Brain microvascular endothelial cell (primary cell): Measurements from ENCODE around the gene TNFSF15.

Source experiments
- DNase-seq: peaks from one replicate; pipeline ENCODE4 v3.0.0-alpha.2; 2020
- H3K27ac ChIP-seq: fragments of 250-450 bp; sonication (Bioruptor Pico); 2 replicates; pipeline ENCODE4 v1.5.1; 2020; ENCODE audit warnings: mild to moderate bottlenecking, moderate library complexity
- H3K27me3 ChIP-seq: fragments of 250-450 bp; sonication (Bioruptor Pico); replicated peaks from 2 replicates; pipeline ENCODE4 v1.5.1; 2020; ENCODE audit warnings: mild to moderate bottlenecking
- H3K36me3 ChIP-seq: fragments of 250-450 bp; sonication (Bioruptor Pico); replicated peaks from 2 replicates; pipeline ENCODE4 v1.5.1; 2020; ENCODE audit warnings: mild to moderate bottlenecking
- H3K4me3 ChIP-seq: 2 replicates; pipeline ENCODE4 v1.5.1; 2011; ENCODE audit warnings: low read depth, mild to moderate bottlenecking, control low read depth, low read length, moderate library complexity
- CTCF ChIP-seq: IDR thresholded peaks from 2 replicates; pipeline ENCODE4 v1.5.1; 2011; ENCODE audit warnings: low read depth, mild to moderate bottlenecking, moderate library complexity, low read length, control low read depth, inconsistent platforms; ENCODE audit errors: missing control alignments
- in situ Hi-C: cut with HindIII; loops from 2 replicates; pipeline ENCODE4 v1.10.0; 2017; ENCODE audit warnings: low sequenced_read_pairs, low pct_ligation_motif_present

The TNFSF15 gene

GRCh38 chr9:114789006-114789405, 16.8 kb downstream of the TNFSF15 start:
- no peak overlapping the region for H3K27ac ChIP-seq
- H3K27me3 ChIP-seq, result no peaks in the 10 kb centered on the region
- no peak for DNase-seq
- in situ Hi-C loops, result no loop called here
- no peak overlapping the region for H3K4me3 ChIP-seq
- TF ChIP-seq CTCF, result no peak
- no peaks in the 10 kb centered on the region for H3K36me3 ChIP-seq

- no peak for TF ChIP-seq CTCF
- Histone ChIP-seq H3K27me3 (no peaks in the 10 kb centered on the region), H3K4me3 (no peak overlapping the region), H3K36me3 (no peaks in the 10 kb centered on the region), H3K27ac (no peak overlapping the region)
- no peak for DNase-seq
- in situ Hi-C loops, result no loop called here
These were observed 17.9 kb downstream of the TNFSF15 start for GRCh38 chr9:114787781-114788498.

DNA sequence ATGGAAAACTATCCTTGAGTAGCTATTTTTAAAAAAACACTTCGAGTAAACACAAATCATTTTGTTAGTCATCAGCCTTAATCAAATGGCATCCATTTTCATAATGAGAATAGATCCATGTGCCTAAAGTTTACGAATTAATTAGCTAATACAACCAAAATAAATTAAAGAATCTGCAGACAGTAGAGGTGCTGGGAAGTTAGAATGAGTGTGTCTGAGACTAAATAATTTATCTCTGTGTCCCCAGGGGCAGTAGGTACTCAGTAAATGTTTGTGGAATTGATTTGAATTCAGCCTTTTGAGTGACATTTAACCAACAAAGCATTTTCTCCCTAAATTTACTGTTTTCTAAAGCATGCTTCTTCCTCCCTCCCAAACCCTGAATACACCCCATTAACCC, 18.6 kb downstream of the TNFSF15 start:
- in situ Hi-C loops, result no loop called here
- DNase-seq, result no peak
- no peak overlapping the region for H3K27ac ChIP-seq
- no peaks in the 10 kb centered on the region for H3K27me3 ChIP-seq
- no peak for TF ChIP-seq CTCF
- H3K36me3 ChIP-seq, result no peaks in the 10 kb centered on the region
- no peak overlapping the region for H3K4me3 ChIP-seq

- DNase-seq, result no peak
- H3K27ac ChIP-seq, result no peak overlapping the region
- no peak for TF ChIP-seq CTCF
- H3K4me3 ChIP-seq, result no peak overlapping the region
- no peaks in the 10 kb centered on the region for H3K36me3 ChIP-seq
- in situ Hi-C loops, result no loop called here
- no peaks in the 10 kb centered on the region for H3K27me3 ChIP-seq
These were observed 19.8 kb downstream of the TNFSF15 start for GRCh38 chr9:114785866-114786650.

- TF ChIP-seq CTCF, result no peak
- in situ Hi-C loops, result no loop called here
- Histone ChIP-seq H3K27ac (no peak overlapping the region), H3K4me3 (no peak overlapping the region), H3K27me3 (no peaks in the 10 kb centered on the region), H3K36me3 (no peaks in the 10 kb centered on the region)
- DNase-seq, result no peak
These were observed 21.0 kb downstream of the TNFSF15 start for GRCh38 chr9:114784721-114785279.
